GM21447 (cell line): ENCODE data around the gene RNF123.

Experiments
- ATAC-seq: cut with Tn5 transposase; IDR thresholded peaks from one replicate; pipeline ENCODE4 v1.9.1; 2021; ENCODE audit not compliant: unreplicated experiment

RNF123 gene

DNA sequence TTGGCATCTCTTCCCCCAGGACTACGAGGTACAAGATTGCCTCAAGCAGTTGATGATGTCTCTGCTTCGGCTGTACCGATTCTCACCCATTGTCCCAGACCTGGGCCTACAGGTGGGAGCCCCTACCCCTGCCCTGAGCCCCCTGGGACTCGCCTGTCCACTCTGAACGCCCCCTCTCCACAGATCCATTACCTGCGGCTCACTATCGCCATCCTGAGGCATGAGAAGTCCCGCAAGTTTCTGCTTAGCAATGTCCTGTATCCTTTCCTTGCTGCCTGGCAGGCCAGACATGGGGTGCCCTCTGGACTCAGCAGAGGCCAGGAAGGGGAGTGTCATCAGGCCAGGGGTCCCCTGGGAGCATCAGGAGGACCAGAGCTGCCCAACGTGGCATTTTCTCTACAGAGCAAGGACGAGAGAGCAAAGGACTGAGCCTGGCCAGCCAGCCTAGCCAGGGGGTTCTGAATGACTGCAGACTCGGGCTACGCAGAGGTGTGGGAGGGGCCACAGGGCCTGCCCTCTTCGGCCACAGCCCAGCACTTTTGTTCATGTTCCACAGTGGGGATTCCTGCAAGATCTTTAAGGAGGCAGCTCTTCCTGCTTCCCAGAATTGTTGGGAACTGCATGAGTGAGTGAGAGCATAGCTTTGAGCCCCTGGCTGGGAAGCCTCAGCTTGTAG is 11.2 kb downstream of the RNF123 start:
- no peak for ATAC-seq

DNA sequence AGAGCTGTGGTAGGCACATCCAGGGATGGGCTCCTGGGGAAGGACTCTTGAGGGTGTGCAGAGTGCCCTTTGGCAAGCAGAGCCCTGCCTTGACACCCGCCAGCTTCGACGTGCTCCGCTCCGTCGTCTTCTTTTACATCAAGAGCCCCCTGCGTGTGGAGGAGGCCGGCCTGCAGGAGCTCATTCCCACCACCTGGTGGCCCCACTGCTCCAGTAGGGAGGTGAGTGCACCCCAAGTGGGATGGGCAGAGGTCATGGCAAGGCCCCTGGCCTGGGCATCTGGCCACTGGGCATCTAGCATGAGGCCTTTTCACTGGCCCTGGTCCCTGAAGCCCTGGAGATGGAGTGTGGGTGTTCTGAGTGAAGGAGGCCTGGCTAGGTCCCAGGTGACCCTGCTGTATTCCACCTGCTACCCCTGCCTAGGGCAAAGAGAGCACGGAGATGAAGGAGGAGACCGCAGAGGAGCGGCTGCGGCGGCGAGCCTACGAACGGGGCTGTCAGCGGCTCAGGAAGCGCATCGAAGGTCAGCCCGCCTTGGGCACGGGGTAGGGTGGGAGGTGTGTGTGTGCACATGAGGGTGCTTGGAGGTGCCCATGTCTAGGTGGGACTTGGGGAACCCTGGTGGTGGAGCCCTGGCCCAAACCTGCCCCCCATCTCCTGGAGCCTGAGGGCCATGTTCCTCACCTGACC is 12.2 kb downstream of the RNF123 start:
- ATAC-seq, result no peak

DNA sequence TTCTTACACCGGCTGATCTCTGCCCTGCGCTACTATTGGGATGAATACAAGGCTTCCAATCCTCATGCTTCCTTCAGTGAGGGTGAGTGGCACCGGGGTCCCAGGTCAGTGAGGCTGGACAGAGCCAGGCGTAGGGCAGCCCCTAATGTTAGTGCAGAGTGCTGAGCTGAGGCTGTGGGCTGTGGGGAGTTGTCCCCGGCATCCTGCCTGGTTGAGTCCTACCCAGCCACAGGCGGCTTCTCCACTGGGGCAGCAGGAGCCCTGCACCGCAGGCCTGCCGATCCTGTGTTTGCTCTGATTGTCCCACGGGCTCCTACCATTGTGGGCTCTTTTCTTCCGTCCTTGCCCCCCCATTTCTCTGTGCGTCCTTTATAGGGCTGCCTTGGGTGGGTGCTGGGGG is 13.3 kb downstream of the RNF123 start:
- no peak for ATAC-seq

DNA sequence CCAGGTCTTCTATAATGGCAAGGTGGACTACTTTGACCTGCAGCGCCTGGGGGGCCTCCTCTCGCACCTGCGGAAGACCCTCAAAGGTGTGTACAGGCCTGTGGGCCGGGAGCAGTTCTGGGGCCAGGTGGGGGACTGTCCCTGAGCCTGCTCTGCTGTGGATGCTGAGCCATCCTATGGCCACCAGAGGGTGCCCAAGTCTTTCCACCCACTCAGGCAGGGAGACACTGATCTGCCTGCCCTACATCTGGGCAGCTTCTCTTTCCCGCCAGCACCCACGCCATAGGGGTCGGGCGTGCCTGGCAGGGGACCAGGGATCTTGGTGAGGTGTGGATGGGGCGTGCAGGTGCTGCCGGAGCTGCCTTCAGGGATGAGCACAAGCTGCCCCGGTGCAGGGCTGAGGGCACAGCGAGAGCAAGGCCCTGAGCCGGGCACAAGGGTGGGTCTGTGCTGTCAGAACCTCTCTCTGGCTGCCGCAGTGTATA is 14.1 kb downstream of the RNF123 start:
- ATAC-seq, result peak; percentile 71

DNA sequence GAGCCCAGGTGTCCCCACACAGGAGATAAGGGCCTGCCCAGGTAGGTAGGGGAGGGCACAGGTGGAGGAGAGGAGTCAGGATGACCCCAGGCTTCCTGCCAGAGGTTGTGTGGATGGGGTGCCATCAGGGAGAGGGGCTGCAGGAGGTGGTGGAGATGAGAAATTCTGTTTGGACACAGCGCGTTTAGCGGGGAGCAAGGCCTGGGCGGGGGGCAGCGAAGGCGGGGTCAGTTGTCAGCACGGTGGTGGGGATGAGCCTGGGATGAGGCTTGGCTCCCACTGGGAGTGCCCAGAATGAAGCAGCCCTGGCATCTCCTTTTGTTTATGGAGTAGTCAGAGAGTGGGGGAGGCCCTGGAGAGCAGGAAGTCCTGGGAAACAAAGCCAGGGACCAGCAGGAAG is 14.6 kb downstream of the RNF123 start:
- no peak for ATAC-seq

DNA sequence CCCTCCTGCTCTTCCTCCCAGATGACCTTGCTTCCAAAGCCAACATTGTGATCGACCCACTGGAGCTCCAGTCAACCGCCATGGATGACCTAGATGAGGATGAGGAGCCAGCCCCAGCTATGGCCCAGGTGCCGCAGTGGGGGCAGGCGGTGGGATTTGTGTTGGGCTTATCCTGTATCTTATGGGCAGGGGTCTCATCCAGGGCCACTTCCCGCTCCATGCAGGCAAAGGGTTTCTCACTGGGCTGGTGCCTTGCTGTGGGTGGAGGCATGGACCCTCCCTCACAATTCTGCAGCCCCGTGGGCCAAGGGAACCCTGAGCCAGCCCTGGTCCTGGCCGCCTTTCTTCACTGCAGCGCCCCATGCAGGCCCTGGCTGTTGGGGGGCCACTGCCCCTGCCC is 15.3 kb downstream of the RNF123 start:
- ATAC-seq, result no peak

DNA sequence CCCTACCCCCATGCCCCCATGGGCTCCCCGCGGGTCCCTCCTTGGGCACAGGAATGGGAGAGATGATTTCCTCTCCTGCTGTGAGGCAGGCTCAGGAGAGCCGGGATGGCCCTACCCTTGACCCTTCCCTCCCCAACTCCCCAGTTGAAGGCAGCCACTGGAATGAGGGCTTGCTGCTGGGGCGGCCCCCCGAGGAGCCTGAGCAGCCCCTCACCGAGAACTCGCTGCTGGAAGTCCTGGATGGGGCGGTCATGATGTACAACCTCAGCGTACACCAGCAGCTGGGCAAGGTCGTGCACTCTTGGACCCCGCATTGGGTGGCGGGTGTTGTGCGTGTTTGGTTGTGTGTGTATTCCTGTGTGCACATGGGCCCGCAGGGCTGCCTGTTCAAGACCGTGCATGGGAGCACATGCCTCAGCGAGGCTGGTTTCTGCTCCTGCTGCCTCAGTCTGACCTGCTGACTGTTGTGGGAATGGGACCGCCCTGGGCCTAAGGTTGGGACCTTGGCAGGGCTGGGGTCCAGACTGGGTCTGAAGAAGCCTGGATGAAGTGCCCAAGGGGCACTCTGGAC is 16.1 kb downstream of the RNF123 start:
- ATAC-seq, result no peak

DNA sequence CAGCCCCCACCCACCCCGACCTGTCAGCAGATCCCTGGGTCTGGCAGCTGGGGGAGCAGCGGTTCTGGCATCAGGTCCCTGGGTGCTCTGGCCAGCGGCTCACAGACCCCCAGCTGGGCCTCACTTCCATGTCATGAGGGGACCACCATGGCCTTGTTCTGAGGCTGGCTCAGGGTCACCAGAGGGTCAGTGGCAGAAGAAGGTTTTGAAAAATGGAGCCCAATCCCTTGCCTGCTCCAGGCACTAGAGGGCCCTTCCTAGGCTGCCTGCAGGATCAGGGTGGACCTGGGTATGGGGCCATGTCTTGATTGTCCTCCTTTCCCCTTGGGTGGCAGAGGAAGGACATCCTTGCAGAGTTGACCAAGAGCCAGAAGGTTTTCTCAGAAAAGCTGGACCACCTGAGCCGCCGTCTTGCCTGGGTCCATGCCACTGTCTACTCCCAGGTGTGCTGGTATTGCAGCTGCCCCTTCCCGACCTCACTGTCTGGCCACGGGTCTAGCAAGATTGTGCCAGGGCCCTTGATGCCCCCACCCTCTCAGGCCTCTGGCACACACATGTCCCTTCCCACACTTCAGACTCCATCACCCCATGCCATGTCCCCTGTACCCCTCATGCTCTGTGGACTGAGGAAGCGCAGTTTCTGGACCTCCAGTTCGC is 17.2 kb downstream of the RNF123 start:
- ATAC-seq, result no peak

DNA sequence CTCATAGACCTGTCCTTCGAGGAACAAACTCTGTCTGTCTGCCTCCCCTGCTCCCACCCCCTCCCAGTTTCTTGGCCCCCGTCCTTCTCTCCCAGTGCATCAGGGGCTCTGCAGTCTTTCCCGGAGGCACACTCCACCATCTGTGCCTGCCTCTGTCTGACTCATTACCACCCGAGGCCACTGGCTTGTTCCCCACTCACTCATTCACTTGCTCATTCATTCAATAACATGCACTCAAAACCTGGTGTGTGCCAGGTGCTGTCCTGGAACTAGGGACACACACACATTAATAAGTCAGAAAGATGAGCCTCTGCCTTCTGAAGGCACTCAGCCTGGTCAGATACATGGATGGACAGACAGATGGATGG is 17.7 kb downstream of the RNF123 start:
- no peak for ATAC-seq

DNA sequence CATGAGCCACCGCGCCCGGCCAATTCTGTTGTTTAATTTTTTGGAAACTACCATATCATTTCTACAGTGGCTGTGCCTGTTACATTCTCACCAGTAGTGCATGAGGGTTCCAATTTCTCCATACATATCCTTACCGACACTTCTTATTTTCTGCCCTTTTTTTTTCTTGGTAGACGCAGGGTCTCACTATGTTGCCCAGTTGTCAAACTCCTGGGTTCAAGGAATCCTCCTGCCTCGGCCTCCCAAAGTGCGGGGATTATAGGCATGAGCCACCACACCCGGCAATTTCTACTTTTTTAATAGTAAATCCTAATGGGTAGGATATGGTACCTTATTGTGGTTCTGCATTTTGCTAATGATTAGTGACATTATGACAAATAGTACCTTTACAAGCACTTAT is 20.5 kb downstream of the RNF123 start:
- no peak for ATAC-seq

DNA sequence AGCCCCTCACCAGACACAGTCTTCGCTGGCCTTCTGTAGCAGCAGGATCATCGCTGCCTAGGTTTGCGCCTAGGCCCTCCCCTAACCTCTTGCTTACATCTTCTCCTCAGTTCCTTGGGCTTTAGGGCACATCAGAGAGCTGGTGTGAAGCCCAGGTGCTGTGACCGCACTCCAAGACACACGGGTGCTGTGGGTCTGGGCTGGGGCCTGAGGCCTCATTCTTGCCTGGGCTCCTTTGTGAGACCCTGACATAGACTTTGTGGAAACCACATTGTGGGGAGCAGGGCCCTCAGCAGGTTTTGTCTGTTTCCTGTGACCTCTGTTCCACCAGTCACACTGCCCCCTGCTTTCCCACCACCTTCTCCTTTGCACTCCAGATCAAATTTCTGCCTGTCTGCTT is 22.1 kb downstream of the RNF123 start:
- ATAC-seq, result no peak

DNA sequence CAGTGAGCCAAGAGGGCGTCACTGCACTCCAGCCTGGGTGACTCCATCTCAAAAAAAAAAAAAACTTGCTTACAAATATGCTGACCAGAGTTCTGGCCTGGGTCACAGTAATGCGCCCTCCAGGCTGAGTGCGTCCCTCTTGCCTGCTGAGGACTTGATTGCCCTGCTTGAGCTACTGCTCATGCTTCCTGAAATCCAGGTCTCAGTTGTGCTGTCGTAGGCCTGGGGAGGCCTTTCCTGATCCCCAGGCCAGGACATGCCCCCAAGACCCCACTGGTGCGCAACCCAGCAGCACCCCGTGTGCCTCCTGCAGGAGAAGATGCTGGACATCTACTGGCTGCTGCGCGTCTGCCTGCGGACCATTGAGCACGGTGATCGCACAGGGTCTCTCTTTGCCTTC is 22.8 kb downstream of the RNF123 start:
- ATAC-seq, result no peak

DNA sequence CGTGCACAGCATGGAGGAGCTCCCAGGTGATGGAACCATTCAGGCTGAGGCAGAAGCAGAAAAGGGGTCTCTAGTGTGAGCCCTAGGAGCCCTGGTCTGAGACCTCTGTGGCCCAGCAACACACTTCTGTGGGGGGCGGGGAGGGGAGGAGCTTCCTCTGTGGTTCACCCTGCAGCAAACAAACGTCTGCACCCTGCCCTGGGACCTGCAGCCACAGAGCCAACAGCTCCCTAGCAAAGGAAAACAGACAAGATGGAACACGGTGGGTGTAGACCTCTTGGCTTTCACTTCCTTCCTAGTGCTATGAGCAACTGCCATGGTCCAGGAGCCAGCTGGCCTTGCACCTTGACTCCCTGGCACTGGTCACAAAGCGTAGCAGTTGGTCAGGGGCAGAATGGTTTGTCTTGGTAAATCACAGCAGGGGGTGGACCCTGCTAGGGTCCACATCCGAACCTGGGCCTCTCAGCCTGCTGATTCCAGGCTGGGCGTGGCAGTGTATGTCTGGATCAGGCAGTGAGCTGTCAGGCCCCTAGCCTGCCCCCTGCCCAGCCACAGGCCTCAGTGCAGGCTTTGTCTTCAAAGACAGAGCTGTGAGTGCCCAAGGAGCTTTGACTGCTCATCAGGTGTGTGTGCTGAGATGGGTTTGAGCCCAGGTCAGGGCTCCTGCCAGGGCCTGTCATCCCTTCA is 23.4 kb downstream of the RNF123 start:
- ATAC-seq, result no peak

DNA sequence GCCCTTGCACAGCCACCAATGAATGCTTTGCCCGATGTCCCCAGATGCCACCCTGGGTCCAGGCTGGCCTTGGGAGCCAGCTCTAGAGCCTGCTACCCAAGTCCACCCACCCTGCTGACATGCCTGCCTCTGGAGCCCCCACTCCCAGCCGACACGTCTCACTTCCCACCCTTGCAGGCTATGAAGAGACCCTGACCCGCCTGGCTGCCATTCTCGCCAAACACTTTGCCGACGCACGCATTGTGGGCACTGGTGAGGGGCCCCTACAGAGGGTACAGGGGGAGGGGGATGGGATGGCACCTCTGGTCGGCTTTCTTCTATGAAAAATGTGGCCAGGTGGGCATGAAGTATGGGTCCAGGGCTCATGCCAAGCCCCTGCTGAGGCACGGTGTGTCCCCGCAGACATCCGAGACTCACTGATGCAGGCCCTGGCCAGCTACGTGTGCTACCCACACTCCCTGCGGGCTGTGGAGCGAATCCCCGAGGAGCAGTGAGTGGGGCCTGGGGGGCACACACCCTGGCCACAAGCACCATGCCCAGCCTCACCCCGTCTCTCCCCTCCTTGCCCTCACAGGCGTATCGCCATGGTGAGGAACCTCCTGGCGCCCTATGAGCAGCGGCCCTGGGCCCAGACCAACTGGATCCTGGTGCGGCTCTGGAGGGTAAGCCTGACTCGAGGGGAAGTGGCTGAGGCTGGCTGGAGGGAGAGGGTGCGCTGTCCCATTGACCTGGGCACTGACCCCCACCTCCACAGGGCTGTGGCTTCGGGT is 24.2 kb downstream of the RNF123 start:
- ATAC-seq, result no peak

DNA sequence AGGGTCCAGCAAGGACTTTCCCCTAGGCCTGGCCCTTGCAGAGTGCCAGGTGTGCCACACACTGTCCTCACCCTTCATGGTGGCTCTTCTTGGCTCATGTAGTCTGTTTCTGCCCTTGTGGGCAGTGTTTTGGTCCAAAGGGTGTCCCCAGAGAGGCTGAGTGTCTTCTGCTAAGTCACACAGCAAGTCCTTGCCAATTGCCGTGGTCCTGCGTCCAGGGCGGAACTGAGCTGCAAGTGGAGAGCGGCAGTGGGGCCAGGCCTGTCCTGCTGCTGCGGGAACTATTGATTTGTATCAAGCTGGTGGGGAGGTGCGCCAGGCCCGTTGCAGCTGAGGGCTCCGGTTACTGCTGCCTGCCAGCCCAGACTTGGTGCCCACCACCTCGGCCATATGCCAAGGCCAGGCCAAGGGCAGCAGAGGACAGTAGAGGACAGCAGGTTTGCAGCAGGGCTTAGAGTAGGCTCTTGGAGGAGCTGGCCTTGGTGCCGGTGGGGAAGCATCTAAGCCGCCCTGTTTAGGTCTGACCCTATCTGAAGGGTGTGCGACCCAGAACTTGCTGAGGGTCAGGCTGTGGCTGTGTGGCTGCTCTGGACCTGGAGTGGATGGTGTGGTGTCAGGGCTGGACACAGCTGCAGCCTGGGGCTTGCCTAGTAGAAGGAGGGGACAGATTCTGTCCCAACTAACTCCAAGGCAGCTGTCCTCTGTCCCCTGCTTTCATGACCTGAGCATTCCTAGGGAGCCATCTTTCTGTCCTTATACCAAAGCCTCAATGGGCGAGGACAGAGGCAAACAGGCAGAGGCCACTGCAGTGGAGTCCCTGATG is 25.6 kb downstream of the RNF123 start:
- no peak for ATAC-seq

DNA sequence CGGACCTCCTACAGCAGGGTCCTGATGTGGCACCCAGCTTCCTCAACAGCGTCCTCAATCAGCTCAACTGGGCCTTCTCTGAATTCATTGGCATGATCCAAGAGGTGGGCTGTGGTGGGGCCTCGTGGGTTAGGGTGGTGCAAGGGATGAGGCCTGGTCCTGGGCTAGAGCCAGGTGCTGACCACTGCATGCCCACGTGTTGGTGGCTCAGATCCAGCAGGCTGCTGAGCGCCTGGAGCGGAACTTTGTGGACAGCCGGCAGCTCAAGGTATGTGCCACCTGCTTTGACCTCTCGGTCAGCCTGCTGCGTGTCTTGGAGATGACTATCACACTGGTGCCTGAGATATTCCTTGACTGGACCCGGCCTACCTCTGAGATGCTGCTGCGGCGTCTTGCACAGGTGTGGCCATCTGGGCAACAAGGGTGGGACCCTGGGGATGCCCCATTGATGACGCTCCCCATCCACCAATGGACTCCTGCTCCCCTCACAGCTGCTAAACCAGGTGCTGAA is 26.3 kb downstream of the RNF123 start:
- no peak for ATAC-seq

DNA sequence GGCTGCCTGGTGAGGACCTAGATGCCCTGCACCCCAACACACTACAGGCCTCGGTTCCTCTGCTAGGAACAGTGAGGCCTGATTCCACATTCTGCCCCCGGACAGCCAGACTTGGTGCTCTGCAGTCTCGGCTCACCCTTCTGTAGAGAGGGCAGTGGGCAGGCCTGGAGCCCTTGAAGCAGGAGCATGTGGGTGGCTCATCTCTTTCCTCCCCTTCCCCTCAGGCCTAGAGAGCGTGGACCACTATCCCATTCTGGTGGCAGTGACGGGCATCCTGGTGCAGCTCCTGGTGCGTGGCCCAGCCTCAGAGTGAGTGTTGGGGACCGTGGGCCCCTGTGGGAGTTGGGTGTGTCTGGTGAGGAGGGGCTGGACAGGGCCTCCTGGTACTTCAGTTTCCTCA is 26.8 kb downstream of the RNF123 start:
- ATAC-seq, result no peak

DNA sequence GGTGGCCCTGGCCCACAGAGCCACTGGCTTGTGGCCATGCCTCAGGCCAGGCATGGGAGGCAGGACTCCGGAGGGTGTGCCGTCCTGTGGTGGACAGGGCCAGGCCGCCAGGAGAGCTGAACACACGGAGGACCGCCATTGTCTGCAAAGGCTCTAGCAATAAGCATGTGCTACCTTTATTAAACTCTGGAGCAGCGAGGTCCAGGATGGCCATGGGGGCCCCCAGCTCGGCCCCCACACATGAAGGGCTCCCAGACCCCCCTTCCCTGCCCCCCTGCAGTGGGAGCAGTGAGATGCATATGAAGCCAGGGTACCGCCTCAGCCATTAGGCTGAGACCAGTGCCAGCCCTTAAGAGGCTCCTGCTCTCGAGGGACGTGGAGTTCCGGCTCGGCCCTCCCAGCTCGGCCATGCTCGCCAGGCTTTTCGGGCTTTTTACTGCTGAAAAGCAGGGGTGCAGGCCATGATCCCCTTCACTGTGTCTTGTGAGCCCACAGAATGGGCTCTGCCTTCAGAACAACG is 27.4 kb downstream of the RNF123 start:
- no peak for ATAC-seq

DNA sequence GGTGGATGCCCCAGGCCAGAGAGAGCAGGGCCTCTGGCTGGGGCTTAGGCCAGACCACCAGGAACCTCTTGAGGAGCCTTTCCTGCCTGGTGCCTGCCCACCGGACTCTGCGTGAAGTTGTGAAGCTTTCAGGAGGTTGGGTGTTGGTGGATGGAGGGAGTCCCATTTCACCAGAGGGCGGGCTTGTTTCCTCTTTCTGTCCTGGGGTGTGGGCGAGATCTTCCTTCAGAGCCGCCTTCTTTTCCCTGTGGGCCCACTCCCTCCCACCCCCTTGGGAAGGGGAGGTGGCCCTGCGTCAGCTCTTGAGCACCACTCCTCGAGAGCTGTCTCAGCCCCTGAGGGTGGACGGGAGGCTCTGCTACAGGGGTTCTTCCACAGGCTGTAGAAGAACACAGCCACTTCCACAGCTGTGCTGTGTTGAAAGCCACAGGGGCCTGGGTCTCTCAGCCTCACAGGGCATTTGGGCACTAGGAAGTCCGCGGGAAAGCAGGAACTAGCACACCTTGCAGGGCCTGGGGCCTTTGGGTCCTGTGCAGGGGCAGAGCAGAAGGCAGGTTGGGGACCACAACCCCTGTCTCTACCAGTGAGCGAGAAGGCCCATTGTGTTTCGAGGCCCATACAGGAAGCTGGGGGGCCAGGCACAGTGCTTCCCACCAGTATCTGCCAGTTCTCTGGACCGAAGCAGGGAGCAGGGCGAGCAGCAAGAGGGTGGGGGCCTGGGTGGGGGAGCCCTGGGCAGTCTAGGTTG is 28.0 kb downstream of the RNF123 start:
- ATAC-seq, result no peak
